ENCODE measurements around the gene PTPRD. TPM values are rescaled to one million over a fixed set of nuclear protein-coding genes. Genes with fewer than 3 reads are reported as not detected.

The PTPRD gene
- total RNA-seq, 1 experiment from 2014 or later: 32.5 TPM

- no peak overlapping the region for H4K5ac ChIP-seq (ENCODE audit: insufficient read length, low read depth, low read length)
- H3K23me2 ChIP-seq (ENCODE audit: insufficient read length, low read depth, low read length, poor library complexity, severe bottlenecking): no peaks in the 10 kb centered on the region
- H3K4ac ChIP-seq (ENCODE audit: low read depth, low read length): no peak overlapping the region
- no peak for TF ChIP-seq CTCF (conservative IDR thresholded peaks at IDR 0.05)
- no peak overlapping the region for H4K91ac ChIP-seq (ENCODE audit: insufficient read length, low read depth, low read length)
- no peak overlapping the region for H3K4me2 ChIP-seq (ENCODE audit: insufficient read depth, insufficient read length, low read length)
- no peak overlapping the region for H3K9ac ChIP-seq (ENCODE audit: extremely low read depth, insufficient read length, low read length)
- H4K20me1 ChIP-seq (ENCODE audit: control insufficient read depth, insufficient read depth, insufficient read length): no peaks in the 10 kb centered on the region
- H3T11ph ChIP-seq (ENCODE audit: low read length): no peak overlapping the region
- H3K9me3 ChIP-seq (ENCODE audit: control insufficient read depth, low read depth, low read length): no peaks in the 10 kb centered on the region
- no peak overlapping the region for H2BK20ac ChIP-seq (ENCODE audit: low read depth, low read length, poor library complexity, severe bottlenecking)
- no peak overlapping the region for H4K8ac ChIP-seq (replicated peaks; ENCODE audit: insufficient read length, low read depth, low read length)
- H3K79me1 ChIP-seq (ENCODE audit: insufficient read depth, low read depth, low read length, poor library complexity, severe bottlenecking): no peaks in the 10 kb centered on the region
- no peak overlapping the region for H3K23ac ChIP-seq (ENCODE audit: insufficient read length, low read depth, low read length)
- peak overlapping the region; percentile 12 for H3K18ac ChIP-seq (ENCODE audit: insufficient read length, low read depth, low read length)
- Mint-ChIP-seq H3K36me3 (ENCODE audit: insufficient read depth in 1 of 3, low read depth in 3 of 3) (peaks cover 0 to 6% (median 0%) of the 10 kb centered on the region in 3 experiments; a peak in 1 of 7 replicates), H3K27ac (peak overlapping the region; percentile 13 to 26 (median 19); a peak in 3 of 7 replicates), H3K4me1 (peaks cover 3% of the 10 kb centered on the region in 2 experiments), H3K9me3 (peaks cover 0 to 3% of the 10 kb centered on the region in 2 experiments; a peak in 1 of 5 replicates), H3K27me3 (ENCODE audit: low read depth) (no peaks in the 10 kb centered on the region), H3K4me3 (no peak overlapping the region)
- 0 out of 2 replicates have a peak overlapping the region, but pooled peaks have one; percentile 9 for H3K14ac ChIP-seq (ENCODE audit: insufficient read depth, low read length)
- no peaks in the 10 kb centered on the region for H3K4me1 ChIP-seq (ENCODE audit: insufficient read depth, low read length)
- no peak for DNase-seq
- no CpG with 5 or more reads among the region's 3 CpGs for WGBS (ENCODE audit: extremely low coverage, insufficient read length, low lambda C conversion rate)
- no peak overlapping the region for H2BK15ac ChIP-seq (ENCODE audit: low read depth, low read length)
- H3K27ac ChIP-seq (ENCODE audit: insufficient read length, low read depth, low read length): no peak overlapping the region
- H2AFZ ChIP-seq (ENCODE audit: low read length): no peak overlapping the region
- no peak overlapping the region for H2BK5ac ChIP-seq (ENCODE audit: insufficient read length, low read length)
- no peak overlapping the region for H2BK12ac ChIP-seq (ENCODE audit: insufficient read length, low read depth, low read length)
- H3K79me2 ChIP-seq (ENCODE audit: insufficient read depth, low read length): no peaks in the 10 kb centered on the region
- H2BK120ac ChIP-seq (ENCODE audit: low read depth, low read length, poor library complexity, severe bottlenecking): no peak overlapping the region
- H3K27me3 ChIP-seq (ENCODE audit: insufficient read depth, low read length): no peaks in the 10 kb centered on the region
- H2AK5ac ChIP-seq (ENCODE audit: insufficient read length, low read length): no peak overlapping the region
- no peak overlapping the region for H3K56ac ChIP-seq (ENCODE audit: insufficient read length, low read depth, low read length)
These were observed 1200.6 kb downstream of the PTPRD start for GRCh38 chr9:9412241-9412640.

Data from H9 (cell line).